SK-N-MC (cell line): ENCODE results near the gene TPSB2.

ENCODE experiments used
- EZH2 ChIP-seq: fragments of 200-600 bp; sonication (generic); IDR thresholded peaks from one replicate; pipeline ENCODE4 v1.6.1; 2017; ENCODE audit warnings: antibody characterized with exemption
- FOXP2 ChIP-seq: optimal IDR thresholded peaks from 2 replicates; pipeline ENCODE3; 2011; ENCODE audit warnings: mild to moderate bottlenecking, moderate library complexity; ENCODE audit not compliant: insufficient read depth; ENCODE audit errors: extremely low read length, control extremely low read depth
- POLR2AphosphoS5 ChIP-seq: IDR thresholded peaks from 2 replicates; pipeline ENCODE4 v1.6.1; 2012; ENCODE audit warnings: mild to moderate bottlenecking, low read depth, low read length, borderline replicate concordance

DNA sequence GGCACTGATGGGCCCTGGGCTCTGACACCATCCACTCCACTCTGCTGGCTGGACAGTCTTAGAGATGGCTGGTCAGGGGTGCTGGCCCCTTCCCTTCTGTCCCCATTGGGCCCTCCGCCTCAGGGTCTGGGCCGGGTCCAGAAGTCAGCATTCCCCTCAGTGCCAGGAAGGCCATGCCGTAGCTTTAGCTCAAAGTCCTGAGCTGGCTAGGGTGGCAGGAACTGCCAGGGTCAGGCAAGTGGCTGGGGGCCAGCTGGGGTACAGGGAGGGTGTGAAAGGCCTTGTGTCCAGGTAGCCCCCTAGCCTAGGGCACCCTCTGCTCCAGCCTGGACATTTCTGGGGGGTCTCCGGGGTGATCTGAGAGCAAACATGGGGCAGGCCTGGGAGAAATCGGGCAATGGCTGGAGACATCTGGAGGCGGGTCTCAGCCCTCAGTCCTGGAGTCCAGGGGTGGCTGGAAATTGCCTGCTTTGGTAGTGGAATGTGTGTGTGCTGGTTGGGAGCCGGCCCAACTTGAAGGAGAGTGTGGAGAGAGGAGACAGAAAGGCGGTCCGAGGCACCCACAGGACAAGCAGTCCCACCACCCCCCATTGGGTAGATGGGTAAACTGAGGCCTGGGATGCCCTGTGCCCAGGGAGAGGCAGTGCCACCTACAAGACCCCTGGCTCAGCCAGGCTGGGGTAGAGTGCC lies 37.5 kb downstream of the TPSB2 start:
- TF ChIP-seq POLR2AphosphoS5 (no peak), EZH2 (no peak), FOXP2 (no peak)
